ENCODE data around the gene STIL. TPM values are rescaled to one million over a fixed set of nuclear protein-coding genes. Genes with fewer than 3 reads are reported as not detected.

The STIL gene
- polyA plus RNA-seq, 1 donor (not counting 4 experiments of a cell fraction or from before 2014, with no cell fraction given), result 10.5 TPM

DNA sequence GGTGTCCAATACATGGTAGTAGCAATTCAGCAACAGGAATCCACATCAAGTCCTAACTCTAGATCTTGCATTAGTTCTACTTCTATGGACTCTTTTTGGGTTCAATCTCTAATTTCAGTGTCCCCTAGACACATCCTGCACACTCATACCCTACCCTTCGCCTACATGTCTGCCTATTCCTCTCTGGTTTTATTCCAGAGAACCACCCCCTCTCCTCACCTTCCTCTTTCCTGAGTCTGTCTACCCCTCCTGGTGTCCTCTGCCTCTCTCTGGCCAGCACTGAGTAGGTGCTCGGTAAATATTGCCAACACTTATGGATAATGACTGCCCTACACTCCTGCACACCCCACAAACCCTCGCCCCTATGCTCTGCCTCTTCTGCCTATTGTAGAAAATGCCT, 91.5 kb downstream of the STIL start:
- no peaks in the 10 kb centered on the region for H3K36me3 ChIP-seq (ENCODE audit: control insufficient read depth in 2 of 2, extremely low read depth in 1 of 2, insufficient read depth in 2 of 2, low read length in 2 of 2)
- DNase-seq (ENCODE audit: low read depth, low spot score) (no peak), FAIRE-seq (no peak)
- H3K79me2 ChIP-seq (ENCODE audit: control insufficient read depth, insufficient read depth, low read length), result no peaks in the 10 kb centered on the region
- H3K9me1 ChIP-seq (ENCODE audit: control insufficient read depth, extremely low read depth, insufficient read depth, low read length), result no peaks in the 10 kb centered on the region
- H4K20me1 ChIP-seq (ENCODE audit: control insufficient read depth, extremely low read depth, insufficient read depth, low read length), result no peaks in the 10 kb centered on the region
- no peaks in the 10 kb centered on the region for H3K9me3 ChIP-seq (ENCODE audit: control insufficient read depth, low read depth, low read length)
- dilution Hi-C loops (cut with MboI; ENCODE audit: extremely low pct_ligation_motif_present, low sequenced_read_pairs), result no loop called here
- H3K27ac ChIP-seq (ENCODE audit: control insufficient read depth, insufficient read depth, low read length), result no peak overlapping the region
- H2AFZ ChIP-seq (ENCODE audit: control insufficient read depth, low read length), result no peak overlapping the region
- peaks cover 51% of the 10 kb centered on the region for H3K27me3 ChIP-seq (ENCODE audit: control insufficient read depth, extremely low read depth, insufficient read depth, low read length)
- H3K9ac ChIP-seq (ENCODE audit: control insufficient read depth, extremely low read depth, insufficient read depth, low read length), result no peak overlapping the region
- TF ChIP-seq EZH2 (IDR thresholded peaks at IDR 0.05; ENCODE audit: low read length), result no peak
- TF ChIP-seq, protein P1, sequence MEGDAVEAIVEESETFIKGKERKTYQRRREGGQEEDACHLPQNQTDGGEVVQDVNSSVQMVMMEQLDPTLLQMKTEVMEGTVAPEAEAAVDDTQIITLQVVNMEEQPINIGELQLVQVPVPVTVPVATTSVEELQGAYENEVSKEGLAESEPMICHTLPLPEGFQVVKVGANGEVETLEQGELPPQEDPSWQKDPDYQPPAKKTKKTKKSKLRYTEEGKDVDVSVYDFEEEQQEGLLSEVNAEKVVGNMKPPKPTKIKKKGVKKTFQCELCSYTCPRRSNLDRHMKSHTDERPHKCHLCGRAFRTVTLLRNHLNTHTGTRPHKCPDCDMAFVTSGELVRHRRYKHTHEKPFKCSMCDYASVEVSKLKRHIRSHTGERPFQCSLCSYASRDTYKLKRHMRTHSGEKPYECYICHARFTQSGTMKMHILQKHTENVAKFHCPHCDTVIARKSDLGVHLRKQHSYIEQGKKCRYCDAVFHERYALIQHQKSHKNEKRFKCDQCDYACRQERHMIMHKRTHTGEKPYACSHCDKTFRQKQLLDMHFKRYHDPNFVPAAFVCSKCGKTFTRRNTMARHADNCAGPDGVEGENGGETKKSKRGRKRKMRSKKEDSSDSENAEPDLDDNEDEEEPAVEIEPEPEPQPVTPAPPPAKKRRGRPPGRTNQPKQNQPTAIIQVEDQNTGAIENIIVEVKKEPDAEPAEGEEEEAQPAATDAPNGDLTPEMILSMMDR (optimal IDR thresholded peaks at IDR 0.05 in 1 of 3, IDR thresholded peaks at IDR 0.05 in 1 of 3, conservative IDR thresholded peaks at IDR 0.05 in 1 of 3; ENCODE audit: extremely low read depth in 1 of 3, insufficient read depth in 2 of 3, low read length in 3 of 3), result no peak
- no peak overlapping the region for H3K4me3 ChIP-seq (ENCODE audit: control insufficient read depth in 2 of 3, extremely low read depth in 1 of 3, insufficient read depth in 2 of 3, low read depth in 1 of 3, low read length in 3 of 3)
- H3K4me1 ChIP-seq (ENCODE audit: control insufficient read depth, extremely low read depth, insufficient read depth, low read length), result no peaks in the 10 kb centered on the region
- no peak overlapping the region for H3K4me2 ChIP-seq (ENCODE audit: control insufficient read depth, extremely low read depth, insufficient read depth, low read depth, low read length)

DNA sequence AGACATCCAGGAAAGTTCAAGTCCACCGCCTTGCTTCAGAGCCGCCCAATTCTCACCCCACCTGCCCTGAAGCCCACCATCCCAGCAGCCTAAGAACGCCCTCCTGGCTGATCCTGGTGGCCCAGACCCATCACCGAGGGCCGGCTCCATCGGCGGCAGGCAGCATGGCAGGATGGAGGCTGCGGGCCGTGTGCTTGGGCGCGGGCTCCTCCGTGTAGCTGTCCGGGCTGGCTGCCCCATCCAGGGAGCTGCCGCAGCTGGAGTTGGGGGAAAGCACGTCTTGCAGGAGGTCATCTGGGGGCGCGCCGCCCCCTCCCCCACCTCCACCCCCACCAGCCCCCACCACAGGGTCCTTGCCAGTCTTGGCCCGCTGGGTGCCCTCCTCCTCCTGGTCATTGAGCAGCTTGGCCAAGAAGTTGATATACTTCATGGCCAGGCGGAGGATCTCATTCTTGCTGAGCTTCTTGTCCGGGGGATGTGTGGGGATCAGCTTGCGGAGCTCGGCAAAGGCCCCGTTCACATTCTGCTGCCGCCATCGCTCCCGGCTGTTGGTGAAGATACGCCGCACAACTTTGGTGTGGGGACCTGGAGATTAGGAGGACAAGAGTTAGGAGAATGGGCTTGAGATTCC, 94.2 kb downstream of the STIL start:
- no peak overlapping the region for H3K4me2 ChIP-seq (ENCODE audit: control insufficient read depth, extremely low read depth, insufficient read depth, low read depth, low read length)
- no peaks in the 10 kb centered on the region for H3K36me3 ChIP-seq (ENCODE audit: control insufficient read depth in 2 of 2, extremely low read depth in 1 of 2, insufficient read depth in 2 of 2, low read length in 2 of 2)
- no peaks in the 10 kb centered on the region for H3K4me1 ChIP-seq (ENCODE audit: control insufficient read depth, extremely low read depth, insufficient read depth, low read length)
- FAIRE-seq, result no peak
- H3K79me2 ChIP-seq (ENCODE audit: control insufficient read depth, insufficient read depth, low read length), result no peaks in the 10 kb centered on the region
- no peak for DNase-seq (ENCODE audit: low read depth, low spot score)
- no peak overlapping the region for H3K27ac ChIP-seq (ENCODE audit: control insufficient read depth, insufficient read depth, low read length)
- no peak overlapping the region for H3K4me3 ChIP-seq (ENCODE audit: control insufficient read depth in 2 of 3, extremely low read depth in 1 of 3, insufficient read depth in 2 of 3, low read depth in 1 of 3, low read length in 3 of 3)
- H3K9me3 ChIP-seq (ENCODE audit: control insufficient read depth, low read depth, low read length), result no peaks in the 10 kb centered on the region
- no peaks in the 10 kb centered on the region for H4K20me1 ChIP-seq (ENCODE audit: control insufficient read depth, extremely low read depth, insufficient read depth, low read length)
- H3K27me3 ChIP-seq (ENCODE audit: control insufficient read depth, extremely low read depth, insufficient read depth, low read length), result peaks cover 23% of the 10 kb centered on the region
- TF ChIP-seq EZH2 (IDR thresholded peaks at IDR 0.05; ENCODE audit: low read length), result no peak
- TF ChIP-seq, protein P1 (optimal IDR thresholded peaks at IDR 0.05 in 1 of 3, IDR thresholded peaks at IDR 0.05 in 1 of 3, conservative IDR thresholded peaks at IDR 0.05 in 1 of 3; ENCODE audit: extremely low read depth in 1 of 3, insufficient read depth in 2 of 3, low read length in 3 of 3), result no peak
- dilution Hi-C loops (cut with MboI; ENCODE audit: extremely low pct_ligation_motif_present, low sequenced_read_pairs), result no loop called here
- no peaks in the 10 kb centered on the region for H3K9me1 ChIP-seq (ENCODE audit: control insufficient read depth, extremely low read depth, insufficient read depth, low read length)
- H3K9ac ChIP-seq (ENCODE audit: control insufficient read depth, extremely low read depth, insufficient read depth, low read length), result no peak overlapping the region
- H2AFZ ChIP-seq (ENCODE audit: control insufficient read depth, low read length), result no peak overlapping the region

All from keratinocyte (primary cell).